Stimulated activated CD4-positive, alpha-beta T cell treated with anti-CD3 and anti-CD28 coated beads, Interleukin-12 subunit alpha, Interleukin-12 subunit beta, amount 100 ng/mL, for 4 hours (primary cell): ENCODE measurements around the gene PARD6G.
A peak's percentile ranks its signal among the peaks of the same experiment; 100 is the strongest.

Source experiments
- DNase-seq: peaks from one replicate; pipeline ENCODE4 v3.0.0-alpha.2; 2020

Gene PARD6G, protein sequence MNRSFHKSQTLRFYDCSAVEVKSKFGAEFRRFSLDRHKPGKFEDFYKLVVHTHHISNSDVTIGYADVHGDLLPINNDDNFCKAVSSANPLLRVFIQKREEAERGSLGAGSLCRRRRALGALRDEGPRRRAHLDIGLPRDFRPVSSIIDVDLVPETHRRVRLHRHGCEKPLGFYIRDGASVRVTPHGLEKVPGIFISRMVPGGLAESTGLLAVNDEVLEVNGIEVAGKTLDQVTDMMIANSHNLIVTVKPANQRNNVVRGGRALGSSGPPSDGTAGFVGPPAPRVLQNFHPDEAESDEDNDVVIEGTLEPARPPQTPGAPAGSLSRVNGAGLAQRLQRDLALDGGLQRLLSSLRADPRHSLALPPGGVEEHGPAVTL

DNA sequence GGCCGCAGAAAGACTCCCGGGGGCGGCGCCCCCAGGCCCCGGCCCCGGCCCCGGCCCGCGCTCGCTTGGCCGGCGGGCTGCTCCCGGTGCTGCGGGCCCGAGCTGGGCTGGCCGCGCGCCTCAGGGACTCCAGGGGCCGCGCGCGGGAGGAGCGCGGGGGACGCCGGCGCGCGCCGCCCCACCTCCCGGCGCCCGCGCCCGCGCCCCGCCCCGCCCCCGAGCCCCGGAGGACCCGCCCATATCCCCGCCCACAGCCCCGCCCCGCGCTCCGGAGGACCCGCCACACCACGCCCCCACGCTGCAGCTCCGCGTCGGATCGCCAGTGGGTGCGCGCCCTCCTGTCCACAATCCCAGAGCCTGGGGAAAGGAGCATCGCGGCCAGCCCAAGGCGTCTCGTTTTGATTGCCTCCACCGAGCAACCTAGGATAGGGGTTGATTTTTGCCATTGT lies at the start of gene PARD6G:
TSS of gene PARD6G (minus strand) at position 122 of the 449 bp plus-strand sequence. CDS start 166 bp downstream, outside the sequence.
- peak; percentile 56 for DNase-seq

DNA sequence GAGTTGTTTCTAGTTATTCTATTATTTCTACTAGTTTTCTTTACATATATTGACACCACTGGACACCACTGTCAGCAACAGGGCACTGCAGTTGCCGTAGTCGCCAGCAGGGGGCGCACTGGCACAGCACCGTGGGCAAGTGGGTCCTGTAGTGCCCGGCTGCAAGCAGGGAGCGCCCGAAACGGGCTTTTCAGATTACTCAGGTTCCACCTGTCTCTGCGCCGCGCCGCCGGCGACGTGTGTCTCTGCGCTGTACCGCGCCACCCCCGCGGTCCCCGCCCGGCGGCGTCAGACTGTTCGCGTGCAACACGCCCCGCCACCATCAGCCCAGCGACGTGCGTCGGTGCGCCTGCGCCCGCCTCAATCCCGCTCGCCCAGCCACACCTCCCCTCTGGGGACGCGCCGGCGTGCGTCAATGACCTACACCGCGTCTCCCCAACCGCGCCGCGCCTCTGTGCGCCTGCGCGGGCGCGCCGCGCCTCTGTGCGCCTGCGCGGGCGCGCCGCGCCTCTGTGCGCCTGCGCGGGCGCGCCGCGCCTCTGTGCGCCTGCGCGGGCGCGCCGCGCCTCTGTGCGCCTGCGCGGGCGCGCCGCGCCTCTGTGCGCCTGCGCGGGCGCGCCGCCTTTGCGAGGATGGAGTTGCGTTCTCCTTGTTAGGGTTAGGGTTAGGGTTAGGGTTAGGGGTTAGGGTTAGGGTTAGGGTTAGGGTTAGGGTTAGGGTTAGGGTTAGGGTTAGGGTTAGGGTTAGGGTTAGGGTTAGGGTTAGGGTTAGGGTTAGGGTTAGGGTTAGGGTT lies 15.1 kb upstream of the PARD6G start:
- peak; percentile 18 for DNase-seq

DNA sequence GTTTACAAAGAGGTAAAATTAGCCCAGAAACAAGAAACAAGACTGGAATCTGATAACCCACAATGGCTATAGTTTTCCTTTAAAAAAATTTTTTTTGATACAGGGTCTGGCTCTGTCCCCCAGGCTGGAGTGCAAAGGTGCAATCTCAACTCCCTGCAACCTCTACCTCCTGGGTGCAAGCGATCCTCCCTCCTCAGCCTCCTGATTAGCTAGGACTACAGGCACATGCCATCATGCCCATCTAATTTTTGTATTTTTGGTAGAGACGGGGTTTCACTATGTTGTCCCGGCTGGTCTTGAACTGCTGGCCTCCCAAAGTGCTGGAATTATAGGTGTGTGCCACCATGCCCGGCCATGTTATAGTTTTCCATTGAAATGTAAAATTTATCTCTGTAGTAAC lies 12.3 kb upstream of the PARD6G start:
- DNase-seq, result no peak

DNA sequence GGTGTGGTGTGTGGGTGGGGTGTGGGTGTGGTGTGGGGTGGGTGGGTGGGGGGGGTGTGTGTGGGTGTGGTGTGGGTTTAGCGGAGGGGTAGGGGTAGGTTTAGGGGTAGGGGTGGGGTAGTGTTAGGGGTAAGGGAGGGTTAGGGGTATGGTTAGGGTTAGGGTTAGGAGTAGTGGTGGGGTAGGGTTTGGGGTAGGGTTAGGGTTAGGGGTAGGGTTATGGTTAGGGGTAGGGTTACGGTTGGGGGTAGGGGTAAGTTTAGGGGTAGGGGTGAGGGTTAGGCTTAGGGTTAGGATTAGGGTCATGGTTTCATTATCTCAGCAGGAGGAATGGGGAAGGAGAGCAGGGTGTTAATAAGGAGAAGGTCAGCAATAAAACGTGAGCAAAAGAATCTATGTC lies 11.3 kb upstream of the PARD6G start:
- DNase-seq, result no peak

DNA sequence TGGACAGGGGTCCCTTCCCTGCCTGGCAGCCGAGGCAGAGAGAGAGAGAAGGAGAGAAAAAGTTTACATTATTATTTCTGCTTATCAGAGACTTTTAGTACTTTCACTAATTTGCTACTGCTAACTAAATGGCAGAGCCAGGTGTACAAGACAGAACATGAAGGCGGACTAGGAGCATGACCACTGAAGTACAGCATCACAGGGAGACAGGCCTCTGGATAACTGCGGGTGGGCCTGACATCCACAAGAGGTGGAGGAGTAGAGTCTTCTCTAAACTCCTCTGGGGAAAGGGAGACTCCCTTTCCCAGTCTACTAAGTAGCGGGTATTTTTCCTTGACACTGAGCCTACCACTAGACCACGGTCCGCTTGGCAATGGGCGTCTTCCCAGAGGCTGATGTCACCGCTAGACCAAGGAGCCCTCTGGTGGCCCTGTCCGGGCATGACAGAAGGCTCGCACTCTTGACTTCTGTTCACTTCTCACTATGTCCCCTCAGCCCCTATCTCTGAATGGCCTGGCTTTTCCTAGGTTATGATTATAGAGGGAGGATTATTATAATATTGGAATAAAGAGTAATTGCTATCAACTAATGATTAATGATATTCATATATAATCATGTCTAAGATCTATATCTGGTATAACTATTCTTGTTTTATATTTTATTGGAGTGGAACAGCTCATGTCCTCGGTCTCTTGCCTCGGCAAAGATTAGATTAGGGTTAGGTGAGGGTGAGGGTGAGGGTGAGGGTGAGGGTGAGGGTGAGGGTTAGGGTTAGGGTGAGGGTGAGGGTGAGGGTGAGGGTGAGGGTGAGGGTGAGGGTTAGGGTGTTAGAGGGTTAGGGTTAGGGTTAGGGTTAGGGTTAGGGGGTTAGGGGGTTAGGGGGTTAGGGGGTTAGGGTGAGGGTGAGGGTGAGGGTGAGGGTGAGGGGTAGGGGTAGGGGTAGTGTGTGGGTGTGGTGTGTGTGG lies 10.5 kb upstream of the PARD6G start:
- DNase-seq, result peak; percentile 51

DNA sequence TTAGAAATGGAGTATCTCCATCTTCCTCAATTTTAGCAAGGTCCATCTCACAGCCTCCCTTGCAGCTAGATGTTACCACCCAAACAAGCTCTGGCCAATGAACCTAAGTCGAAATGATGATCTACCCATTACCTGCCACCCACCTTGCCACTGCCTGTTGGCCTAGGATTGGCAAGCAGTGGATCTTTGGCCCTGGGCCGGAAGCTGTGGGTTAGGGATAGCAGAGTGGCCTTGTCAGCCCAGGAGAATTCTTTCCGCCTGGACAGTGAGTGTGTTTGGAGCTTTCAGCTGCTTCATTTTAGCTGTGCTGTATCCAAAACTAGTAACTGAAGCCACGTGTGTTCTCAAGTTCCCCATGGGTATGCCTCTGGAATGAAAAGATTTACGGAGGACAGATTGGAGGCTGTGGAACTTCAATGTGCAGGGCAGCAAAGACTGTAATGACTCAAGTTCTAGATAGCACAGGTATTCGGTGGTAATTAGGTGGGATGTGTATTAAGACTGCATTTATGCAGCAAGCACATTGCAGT lies 7.7 kb upstream of the PARD6G start:
- DNase-seq, result no peak

DNA sequence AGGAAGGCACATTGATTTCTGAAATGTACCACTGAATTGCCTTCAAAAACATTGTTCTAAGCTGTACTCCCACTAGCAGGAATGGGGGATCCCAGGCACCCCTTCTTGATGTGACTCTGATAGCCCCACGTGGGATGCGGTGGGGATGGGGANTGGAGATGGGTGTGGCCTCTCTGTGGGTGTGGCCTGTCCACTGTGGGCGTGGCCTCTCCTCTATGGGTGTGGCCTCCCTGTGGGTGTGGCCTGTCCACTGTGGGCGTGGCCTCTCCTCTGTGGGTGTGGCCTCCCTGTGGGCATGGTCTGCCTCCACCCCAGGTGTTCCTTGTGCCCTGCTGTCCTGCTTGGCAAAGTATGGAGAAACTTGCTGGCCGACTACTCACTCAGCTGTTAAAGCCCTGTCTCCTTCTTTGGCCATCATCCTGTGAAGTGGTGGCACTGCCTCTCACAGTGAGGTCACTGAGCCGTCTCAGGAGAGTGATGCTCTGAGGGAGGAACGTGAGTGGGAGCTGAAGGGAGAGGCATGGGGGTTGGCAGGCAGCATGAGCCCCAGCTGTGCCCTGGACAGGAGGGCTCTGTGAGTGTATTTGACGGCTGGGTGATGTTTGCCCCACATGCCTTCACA lies 6.7 kb upstream of the PARD6G start:
- no peak for DNase-seq

DNA sequence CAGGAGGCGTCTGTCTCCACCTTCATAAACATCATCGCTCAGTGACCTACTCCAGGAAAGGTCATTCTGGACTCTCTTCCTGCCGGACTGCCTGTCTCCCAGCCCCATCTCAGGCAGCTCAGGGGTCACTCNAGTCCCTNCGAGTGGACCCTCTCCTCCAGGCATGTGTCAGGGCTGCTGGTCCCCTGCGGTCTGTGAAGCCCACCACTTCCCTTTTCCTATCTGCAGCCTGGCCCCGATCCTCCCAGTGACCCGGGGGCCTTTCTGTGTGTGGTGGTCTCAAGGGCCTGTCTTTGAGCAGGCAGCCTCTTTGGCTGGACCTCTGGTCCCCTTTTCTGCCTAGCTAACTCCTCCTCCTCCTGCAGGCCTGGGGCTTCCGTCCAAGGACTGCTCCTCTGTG lies 5.9 kb upstream of the PARD6G start:
- DNase-seq, result no peak

DNA sequence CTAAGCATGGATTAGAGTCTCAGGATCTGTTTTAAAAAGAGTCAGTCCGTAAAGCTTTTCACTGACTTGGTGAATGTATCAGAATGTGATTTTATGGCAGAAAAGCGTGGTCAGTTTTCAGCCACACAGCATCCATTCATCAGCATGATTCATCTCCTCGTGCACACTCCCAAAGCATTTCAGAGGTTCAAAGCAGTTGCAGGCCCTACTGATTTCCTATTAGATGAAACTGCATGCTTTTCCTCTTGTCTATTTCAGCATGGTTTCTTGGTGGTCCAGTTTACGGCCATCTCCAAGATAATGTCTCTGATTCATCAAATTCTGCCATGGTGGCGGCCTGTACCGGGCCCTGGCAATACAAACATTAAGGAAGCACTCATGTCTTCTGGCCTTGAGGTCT lies 4.8 kb upstream of the PARD6G start:
- DNase-seq, result no peak

DNA sequence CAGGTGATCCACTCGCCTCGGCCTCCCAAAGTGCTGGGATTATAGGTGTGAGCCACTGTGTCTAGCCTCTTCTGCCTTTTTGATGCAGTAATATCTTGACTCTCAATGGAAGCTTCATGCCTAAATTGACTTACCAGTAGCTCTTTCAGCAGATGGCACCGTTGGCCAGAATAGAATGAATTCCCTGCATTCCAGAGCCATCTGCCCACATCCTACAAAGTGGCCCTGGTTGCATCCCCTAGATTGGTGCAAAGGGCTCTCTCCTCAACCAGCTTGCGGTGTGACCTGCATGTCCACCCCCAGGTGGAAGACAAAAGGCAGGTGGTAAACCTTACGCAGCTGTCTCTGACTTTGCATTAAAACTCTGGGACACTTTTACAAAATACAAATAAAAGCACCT lies 4.4 kb upstream of the PARD6G start:
- DNase-seq, result no peak

DNA sequence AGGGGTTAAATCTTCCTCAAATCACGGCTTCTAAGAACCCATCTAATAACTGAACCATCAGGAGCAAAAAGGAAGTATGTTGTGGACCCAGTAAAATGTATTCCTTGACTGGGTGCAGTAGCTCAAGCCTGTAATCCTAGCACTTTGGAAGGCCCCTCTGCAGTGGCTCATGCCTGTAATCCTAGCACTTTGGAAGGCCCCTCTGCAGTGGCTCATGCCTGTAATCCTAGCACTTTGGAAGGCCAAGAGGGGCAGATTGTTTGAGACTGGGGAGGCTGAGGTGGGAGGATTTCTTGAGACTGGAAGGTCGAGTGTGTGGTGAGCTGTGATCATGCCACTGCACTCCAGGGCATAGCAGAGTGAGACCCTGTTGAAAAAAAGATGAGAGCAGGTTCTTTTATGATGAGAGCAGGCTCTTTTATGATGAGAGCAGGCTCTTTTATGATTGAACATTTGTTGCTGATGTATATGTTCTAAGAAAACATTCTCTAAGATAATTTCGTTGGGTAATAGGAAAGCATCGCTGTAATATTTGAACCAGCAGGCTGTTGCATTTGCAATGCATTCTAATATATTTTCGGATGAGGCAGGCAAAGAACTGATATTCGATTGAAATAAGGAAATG lies 3.5 kb upstream of the PARD6G start:
- DNase-seq, result no peak

DNA sequence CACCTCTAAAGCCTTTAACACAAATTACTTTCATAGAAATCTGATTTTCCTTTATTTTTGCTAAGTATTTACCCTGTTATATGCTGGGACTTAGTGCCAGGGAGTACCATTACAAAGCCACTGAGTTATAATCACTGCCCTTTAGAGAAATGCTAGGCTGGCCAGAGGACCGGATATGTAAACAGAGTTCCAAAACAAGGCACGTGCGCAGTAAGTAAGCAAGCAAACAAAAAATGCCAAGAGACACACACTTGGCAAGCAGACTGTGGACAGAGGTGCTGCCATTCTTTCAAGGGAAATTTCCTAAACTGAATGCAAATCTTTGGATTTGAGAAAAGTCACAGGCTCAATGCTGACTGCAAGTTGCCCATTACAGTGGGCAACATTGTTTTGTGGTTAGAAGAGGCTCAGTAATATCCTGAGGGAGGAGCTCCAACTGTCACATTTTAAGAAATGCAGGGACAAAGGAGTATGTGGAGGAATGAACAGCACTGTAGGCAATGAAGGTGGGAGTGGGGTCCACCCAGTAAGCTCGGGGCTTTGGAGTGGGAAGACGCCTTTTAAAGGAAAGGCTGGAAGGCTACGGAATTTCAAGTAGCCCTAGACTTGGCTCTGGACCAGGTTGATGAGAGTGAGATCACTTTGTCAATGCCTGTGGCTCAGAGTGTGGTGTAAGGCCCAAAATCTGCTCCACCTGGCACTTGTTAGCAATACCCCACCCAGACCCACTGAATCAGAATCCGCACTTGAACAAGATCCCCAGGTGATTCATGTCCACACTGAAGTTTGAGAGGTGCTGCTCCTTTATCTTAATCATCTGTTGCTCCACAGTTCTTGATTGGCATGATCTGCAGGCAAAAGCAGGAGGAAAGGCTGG lies 2.1 kb upstream of the PARD6G start:
- no peak for DNase-seq

DNA sequence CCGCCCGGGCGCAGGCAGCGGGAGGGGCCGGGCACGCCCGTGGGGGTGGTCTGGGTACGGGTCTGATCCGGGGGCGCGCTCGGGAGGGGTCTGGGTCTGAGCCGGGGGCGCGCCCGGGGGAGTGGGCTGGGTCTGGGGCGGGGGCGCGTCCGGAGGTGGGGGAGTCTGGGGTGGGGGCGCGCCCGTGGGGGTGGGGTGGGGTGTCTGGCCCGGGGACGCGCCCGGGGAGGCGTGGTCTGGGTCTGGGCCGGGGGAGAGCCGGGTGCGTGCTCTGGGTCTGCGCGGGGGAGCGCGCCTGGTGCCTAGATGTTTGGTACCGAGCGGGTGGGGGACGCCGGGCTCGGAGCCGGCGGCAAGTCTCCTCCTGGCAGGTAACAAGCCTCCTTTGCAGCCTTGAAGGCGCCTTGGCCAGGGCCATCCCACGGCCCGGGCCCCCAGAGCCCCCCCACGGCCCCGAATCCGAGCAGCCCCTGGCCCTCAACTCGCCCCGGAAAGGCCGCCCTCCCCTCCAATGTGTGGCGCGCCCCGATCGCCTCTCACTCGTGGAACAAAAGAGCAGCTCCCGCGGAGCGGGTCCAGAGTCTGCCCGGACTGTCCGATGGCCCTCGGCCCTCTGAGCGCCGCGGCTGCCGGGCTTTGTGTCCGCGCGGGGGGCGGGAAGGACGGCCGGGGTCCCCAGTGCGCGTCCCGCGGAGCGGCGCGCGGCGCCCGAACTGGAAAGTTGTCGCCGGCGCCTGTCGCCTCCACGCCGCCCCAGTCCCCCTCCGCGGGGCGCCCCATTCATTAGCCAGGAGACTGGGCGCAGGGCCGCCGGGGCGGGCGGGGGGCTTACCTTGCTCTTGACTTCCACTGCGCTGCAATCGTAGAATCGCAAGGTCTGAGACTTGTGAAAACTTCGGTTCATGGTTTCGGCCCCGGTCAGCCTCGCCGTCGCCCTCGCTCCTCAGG lies 595 bp downstream of the PARD6G start:
- no peak for DNase-seq

DNA sequence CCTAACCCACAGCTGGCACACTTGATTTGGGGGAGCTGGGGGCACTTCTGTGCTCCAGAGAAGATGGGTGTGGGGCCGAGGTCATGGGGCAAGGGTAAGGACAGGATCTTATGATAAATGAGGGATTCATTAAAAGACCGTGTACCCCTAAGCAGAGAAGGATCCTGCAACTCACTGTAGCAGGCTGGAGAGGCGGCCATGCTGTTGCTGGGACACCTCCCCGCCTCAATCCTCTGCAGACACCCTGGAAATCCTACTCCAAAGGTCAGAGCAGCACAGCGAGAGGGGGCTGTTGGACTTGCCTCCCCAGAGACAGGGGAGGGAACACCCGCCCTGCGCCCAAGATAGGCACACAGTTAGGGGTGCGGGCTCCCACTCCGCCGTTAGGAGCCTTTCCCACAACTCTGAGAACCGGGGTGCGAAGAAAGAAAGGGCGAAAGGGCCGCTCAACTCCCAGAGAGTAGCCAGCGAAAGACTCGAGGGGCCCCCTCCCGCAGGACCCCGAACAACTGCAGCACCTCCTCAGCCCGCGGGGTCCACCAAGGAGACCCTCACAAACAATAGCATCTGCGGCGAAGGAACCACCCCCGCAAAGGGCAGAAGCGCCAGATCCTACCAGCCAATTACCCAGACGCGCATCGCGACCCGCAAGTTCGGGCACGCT lies 1.4 kb downstream of the PARD6G start:
- no peak for DNase-seq

DNA sequence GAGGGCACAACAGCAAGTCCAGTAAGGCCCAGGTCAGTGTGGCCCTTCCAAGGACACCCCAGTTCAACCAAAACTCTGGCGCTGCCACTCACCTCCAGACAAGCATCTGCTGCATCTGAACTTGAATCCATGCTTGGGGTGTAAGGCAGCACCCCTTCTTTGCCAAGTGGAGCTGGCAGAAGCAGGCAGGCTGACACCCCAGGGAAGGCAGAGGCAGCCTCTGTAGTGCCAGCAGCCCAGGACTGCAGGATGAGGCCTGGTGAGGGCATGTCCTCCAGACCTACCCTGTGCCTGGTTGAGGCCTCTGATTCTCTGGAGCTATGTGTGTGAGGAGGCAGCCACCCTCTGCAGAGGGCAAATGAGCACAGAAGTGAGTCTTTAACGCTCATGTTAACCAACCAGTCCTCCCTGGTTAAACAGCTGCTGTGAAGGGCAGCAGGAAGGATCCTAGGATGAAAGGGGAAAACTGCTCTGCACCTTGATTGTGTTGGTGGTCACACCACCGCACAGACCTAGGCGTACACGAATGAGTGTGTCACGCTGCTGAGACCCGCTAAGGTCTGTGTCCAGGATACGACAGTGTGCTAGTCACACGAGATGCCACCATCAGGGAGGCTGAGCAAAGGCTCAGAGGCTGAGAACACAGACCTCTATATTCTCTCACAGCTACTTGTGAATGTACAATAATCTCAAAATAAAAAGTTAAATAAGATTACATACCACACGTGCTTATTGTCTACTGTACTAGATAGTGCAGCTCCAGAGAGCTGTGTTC lies 2.2 kb downstream of the PARD6G start:
- no peak for DNase-seq

DNA sequence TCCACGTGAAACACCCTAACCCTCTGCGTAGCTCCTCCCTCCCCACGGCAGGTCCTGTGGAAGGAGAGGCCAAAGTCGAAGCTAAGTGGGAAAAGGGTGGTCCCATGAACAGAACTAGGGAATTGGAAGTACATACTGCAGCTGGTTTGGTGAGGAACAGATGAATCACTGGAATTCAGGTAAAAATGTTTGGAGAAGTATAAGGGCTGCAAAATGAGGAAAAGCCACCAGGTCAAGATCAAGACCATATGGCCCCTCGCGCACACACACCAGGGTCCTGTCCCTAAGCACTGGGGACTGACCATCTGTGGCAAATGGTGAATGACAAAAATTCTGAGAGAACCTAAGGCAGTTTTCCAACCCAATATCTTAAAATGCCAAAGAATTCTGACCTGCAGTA lies 3.1 kb downstream of the PARD6G start:
- DNase-seq, result no peak

DNA sequence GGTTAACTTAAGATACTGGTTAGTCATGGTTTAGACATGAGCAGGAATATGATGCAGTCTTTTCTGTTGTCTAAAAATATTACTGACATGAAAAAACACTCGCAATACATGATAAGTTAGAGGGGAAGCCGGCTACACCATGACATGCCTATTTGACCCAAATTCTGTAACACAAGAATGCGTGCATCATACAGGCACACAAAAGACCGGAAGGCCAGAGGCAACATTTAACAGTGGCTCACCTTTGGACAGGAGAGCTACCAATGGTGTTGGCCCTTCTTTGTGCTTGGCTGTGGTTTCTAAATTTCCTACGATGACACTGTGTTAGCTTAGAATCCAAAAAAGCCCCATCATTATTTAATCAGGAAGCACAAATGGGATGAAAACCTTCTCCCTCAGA lies 4.1 kb downstream of the PARD6G start:
- no peak for DNase-seq
